HG02973 (cell line): Measurements from ENCODE around the gene PRC1.

ENCODE experiments used
- ATAC-seq: cut with Tn5 transposase; IDR thresholded peaks from one replicate; pipeline ENCODE4 v1.9.1; 2021; ENCODE audit warnings: moderate library complexity; ENCODE audit not compliant: unreplicated experiment

PRC1 gene

DNA sequence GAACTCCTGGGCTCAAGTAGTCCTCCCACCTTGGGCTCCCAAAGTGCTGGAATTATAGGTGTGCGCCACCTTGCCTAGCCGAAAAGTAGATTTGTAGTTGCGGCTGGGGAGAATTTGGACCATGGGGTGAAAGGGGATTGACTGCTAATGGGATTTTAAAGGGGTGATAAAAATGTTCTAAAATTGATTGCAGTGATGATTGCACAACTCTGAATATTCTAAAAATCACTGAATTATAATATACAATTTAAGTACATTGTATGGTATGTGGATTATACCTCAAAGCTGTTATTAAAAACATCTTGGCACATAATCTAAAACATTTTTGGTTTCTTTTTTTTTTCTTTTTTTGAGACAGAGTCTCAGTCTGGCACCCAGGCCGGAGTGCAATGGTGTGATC is 3.9 kb downstream of the PRC1 start:
- no peak for ATAC-seq

DNA sequence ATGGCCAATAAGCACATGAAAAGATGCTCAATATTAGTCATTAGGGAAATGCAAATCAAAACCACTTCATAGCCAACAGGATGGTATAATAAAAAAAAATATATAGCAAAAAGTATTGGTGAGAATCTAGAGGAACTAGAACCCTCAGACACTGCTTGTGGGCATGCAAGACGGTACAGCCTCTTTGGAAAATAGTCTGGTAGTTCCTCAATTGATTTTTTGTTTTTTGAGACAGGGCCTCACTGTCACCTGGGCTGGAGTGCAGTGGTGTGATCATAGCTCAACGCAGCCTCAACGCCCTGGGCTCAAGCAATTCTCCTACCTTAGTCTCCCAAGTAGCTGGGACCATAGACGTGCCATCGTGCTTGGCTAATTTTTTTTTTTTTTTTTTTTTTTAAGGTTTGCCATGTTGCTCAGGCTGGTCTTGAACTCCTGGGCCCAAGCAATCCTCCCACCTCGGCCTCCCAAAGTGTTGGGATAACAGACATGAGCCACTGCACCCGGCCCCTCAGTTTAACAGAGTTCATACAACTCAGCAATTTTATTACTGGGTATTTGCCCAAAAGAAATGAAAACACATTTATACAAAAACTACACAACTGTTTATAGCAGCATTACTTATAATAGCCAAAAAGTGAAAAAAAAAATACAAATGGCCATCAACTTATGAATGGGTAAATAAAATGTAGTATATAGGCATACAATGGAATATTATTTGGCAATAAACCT is 5.1 kb downstream of the PRC1 start:
- no peak for ATAC-seq

DNA sequence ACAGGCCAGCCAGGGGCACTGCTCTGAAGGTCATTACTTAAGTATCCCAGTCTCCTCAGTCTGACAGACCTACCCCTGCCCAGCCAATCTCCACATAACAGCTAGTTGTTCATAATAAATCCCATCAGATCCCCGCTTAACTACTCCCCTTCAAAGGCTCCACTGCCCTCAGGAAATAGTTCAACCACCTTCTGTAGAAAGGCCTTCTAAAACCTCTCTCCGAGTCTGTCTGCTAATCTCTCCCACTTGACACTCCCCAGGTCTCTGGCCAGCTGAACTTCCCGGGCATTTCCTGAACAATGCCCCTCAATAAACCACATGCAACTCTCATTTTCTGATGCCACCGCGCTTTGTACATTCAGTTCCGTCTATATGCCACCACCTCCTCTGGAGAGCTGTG is 6.0 kb downstream of the PRC1 start:
- ATAC-seq: no peak

DNA sequence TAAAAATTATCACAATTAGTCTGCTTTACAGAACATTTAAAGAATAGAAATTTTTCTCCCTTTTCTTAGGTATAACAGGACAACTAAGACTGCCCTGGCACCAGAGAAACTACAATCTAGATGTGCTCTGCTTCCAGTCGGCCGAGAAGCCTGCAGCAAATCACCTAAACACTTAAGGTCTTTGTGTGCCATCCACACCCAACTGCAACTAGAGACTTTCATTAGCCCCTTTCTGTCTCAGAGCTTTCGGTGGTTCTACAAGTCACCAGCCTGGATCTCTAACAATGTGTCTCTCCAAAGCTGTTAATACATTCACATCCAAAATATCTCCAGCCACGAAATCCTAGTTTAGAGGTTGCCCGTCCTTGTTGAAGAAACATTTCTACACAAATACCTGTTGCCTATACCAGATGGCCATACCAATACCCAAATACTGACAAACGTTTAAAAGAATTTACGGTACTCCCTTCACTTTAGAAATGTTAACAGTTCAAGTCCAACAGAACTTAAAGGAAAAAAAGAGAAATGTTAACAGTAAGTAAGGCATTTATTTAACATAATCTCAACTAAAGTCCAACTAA is 6.7 kb downstream of the PRC1 start:
- no peak for ATAC-seq

DNA sequence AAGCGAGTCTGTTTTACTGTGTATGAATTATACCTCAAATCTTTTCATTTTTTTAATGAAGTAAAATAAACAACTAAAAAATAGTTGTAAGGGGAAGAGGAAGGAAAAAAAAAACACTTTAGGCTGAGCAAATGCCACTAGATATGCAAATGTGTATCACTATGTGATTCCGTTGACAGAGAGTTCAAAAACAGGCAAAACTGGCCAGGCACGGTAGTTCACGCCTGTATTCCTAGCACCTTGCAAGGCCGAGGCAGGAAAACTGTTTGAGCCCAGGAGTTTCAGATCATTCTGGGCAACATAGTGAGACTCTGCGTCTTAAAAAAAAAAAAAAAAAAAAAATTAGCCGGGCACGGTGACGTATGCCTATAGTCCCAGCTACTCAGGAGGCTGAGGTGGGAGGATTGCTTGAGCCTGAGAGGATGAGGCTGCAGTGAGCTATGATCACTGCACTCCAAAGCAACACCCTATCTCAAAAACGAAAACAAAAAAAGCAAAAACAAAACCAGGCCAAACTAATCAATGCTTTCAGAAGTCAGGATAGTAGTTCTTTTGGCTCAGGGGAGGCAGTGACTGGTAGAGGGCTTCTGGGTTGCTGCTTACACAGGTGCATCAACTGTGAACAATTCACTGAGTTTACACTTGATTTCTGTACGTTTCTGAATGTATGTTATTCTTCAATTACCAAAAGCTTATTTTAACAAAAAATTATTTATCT is 7.4 kb downstream of the PRC1 start:
- ATAC-seq: peak; percentile 48

DNA sequence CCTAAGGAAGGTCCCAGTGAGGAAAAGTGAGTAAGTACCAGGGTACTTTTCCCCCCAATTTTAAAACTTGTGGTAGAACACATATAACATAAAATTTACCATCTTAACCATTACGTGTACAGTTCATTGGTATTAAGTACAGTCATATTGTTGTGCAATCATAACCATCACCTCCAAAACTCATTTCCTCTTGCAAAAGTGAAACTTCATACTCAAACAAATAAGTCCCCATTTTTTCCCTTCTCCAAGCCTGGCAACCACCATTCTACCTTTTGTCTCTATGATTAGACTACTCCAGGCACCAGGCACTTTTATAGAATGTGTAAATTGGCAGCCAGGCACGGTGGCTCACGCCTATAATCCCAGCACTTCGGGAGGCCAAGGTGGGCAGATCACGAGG is 12.2 kb downstream of the PRC1 start:
- no peak for ATAC-seq

DNA sequence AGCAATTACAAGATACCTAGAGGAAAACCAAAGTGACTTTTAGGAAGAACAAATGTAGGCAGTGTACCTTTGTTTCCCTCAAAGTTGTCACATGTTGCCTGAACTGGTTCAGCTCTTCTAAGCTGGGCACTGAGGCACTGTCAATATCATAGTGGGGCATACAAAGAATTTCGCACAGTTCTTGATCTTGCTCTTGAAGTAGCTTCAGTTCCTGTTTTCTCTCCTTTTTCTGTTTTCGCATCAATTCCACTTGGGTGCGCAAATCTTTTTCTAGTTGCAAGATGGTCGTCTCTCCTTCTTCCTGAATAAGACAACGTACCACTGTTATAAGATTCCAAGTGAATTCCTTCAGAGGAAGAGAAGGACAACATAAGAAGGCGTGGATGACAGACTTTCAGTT is 12.7 kb downstream of the PRC1 start:
- peak; percentile 76 for ATAC-seq

DNA sequence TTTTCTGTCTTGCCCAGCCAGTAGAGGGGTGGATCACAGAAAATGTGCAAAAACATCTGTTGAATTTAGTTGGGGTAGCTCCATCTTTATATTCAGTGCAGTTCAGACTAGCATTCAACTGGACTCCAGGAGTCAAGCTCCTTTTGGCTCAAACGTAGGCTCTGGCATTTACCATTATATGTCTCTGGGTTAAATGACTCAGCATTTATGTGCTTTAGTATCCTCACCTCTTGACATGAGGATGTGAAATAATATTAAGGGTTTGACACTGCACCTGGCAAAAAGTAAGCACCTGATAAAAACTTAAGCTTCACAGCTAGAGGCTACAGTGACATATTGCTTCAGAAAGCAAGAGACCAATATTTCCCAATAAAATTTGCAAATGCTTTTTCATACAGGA is 14.8 kb downstream of the PRC1 start:
- ATAC-seq: no peak

DNA sequence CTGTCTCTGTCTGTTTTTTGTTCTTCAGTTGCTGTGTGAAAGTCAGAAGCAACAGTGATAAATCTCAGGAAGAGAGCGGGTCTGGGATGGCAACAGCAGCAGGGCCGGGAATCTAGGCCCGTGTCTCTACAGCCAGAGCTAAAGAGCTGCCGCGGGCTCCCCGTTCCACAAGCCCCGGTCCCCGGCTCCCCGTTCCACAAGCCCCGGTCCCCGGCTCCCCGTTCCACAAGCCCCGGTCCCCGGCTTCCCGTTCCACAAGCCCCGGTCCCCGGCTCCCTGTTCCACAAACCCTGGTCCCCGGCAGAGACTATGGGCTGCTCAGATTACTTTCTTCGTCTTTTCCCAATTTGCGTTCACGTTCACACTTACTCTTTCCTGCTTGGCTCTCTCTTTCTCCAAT is 20.1 kb downstream of the PRC1 start:
- ATAC-seq: no peak

DNA sequence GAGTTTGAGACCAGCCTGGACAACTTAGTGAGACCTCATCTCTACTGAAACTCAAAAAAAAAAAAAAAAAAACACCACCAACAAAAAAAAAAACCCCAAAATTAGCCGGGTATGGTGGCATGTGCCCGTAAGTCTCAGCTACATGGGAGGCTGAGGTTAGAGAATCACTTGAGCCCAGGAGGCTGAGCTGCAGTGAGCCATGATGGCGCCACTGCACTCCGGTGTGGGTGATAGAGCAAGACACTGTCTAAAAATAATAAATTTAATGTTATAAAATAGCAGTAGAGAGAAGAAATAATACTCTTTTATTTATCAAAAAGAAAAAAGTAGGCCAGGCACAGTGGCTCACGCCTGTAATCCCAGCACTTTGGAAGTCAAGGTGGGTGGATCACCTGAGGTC is 22.2 kb downstream of the PRC1 start:
- ATAC-seq: no peak

DNA sequence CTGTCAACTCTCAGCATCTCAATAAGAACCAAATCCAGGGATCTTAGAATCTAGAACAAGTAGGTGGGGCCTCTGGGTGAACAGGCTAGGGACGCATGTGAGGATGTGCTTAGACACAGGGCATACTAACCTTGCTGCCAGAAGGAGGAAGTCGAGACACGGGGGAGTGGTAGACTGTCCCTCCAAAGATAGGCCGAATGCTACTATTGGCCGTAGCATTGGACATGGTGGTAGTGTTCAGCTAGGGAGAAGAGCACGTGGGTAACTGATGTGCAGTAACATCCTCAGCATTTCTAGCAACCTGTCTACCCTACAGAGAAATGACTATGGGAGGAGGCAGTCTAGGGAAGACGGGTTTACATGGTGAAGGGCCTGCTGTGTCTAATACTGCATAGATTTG is 24.1 kb downstream of the PRC1 start:
- ATAC-seq: no peak

DNA sequence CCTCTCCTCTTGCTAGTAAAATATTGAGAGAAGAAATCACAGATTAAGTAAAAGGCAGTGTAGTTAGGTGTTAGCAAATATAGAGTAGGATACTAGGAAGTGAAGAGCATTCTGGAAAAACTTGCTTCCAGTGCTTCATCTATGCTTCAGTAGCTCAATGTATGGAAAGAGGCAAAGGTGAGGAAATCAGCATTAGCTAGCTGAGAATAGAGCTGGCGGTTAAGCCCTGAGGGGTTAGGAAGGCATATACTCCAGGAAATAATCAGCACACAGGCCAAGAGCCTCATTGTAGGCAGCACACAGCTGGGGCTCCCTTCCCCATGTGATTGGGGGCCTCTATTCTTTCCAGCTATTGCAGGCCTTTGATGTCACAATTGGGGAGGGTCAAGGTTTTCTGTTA is 25.9 kb downstream of the PRC1 start:
- ATAC-seq: no peak

DNA sequence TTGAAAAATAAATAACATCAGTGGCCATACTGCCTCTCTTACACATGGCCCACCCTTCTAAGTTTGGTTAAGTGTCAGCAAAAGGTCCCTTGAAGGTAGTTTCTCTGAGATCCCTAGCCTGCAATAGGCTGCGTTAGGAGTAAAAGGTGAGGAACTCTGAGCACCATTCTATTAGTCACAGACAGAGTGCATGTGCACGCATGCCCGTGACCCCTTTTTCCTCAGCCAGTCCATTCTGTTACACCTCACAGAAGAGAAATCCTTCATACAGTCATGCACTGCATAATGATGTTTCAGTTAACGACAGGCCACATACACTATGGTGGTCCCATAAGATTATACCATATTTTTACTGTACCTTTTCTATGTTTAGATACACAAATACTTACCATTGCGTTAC is 27.1 kb downstream of the PRC1 start:
- ATAC-seq: no peak

DNA sequence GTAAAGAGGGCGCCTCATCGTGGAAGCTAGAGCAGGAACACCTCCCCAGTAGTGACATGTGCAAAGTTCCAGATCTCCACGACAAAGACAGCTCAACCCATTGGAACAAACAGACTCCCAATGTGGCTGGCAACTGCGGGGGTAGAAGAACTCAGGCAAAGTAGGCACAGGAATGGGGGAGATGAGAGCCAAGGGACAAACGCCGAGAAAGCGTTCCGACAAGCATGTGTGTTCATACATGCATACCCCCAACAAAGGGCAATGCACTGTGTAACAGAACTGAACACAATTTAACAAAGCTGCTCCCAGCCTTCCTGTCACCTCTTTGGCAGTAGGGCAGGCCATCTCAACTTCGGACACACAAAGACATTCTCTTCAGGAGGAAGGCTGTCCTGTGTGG is 28.1 kb downstream of the PRC1 start:
- ATAC-seq: no peak

DNA sequence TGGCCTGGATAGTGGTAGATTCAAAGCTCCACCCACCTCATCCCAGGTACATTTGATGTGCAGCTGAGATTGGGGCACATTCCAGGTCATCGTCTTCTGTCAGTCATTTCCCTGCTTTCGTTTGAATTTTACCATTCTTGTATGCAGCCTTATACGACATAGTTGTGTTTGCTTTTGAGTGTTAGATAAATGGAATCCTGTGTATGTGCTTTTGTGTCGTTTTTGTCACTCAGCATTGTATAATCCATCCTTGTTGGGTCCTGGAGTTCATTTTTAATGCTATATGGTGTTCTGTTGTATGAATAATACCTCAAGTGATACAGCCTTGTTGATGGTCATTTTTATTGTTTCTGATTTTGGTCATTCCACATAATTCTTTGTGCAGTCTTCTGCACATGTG is 32.3 kb downstream of the PRC1 start:
- ATAC-seq: no peak

DNA sequence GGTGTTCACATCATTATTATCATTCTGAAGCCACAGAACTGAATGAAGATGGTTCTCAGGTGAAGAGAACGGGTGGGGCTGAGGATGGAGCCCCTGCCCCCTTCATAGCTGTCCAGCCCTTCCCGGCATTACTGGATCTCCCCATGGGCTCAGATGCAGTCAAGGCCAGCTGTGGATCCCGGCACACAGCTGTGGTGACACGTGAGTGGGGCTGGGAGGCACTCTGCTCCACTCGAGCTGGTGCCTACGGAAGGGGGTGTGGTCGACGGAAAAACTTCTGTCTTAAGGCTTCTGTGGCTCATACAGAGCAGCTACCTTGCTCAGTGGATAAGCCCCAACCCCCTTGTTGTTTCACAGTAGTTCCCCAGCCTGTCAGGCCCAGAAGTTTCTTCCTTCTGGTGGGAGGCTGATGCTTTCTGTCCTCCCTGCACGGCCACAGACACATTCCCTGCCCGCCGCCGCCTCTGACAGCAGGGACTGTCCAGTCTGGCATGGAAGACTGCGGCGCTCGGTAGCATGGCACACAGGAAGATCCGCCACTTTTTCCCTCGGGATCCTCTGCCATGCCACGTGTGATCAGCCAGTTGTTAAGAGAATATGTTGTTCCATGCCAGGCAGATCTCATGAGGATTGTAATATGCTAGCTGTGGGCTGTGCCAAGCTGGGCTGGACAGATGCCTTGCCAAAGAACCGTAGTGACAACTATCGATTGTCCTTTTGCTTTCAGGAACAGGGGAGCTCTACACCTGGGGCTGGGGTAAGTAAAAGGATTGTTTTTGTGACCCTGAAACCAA is 33.8 kb downstream of the PRC1 start:
- no peak for ATAC-seq

DNA sequence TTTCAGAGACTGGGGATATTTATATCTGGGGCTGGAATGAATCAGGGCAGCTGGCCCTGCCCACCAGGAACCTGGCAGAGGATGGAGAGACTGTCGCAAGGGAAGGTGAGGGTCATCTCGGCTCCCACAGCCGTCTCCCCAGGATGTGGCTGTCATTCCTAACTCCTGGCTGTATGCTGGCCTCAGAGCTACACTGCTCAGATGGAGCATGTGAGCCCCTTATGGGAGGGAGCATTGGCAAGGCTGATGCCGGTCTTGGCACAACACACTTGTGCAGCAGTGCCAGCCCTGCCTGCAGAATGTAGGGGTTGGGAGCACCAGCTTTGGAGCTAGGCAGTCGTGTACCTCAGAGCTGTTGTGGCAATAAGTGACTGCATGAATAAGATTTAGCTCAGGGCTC is 34.4 kb downstream of the PRC1 start:
- ATAC-seq: no peak

DNA sequence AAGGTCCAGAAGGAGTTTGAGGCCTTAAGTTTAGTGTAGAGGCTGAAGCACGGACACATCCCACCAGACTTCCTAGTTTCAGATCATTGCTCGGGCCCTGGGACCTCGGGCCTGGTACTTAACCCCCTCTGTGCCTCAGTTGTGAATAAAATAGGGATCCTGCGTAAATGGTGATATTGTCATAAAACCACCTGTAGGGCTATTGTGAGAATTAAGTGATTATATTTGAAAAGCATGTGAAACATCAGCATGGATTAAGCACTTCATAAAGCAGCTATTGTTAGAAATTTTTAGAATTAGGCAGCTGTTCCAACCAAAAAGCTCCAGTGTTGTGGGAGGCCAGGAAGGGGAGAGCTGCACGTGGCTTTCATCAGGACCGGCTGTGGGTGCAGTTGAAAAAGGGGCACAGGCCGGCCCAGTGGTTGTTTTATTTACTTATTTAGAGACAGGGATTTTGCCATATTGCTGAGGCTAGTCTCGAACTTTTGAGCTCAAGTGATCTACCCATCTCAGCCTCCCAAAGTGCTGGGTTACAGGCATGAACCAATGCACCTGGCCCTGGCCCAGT is 35.2 kb downstream of the PRC1 start:
- ATAC-seq: no peak

DNA sequence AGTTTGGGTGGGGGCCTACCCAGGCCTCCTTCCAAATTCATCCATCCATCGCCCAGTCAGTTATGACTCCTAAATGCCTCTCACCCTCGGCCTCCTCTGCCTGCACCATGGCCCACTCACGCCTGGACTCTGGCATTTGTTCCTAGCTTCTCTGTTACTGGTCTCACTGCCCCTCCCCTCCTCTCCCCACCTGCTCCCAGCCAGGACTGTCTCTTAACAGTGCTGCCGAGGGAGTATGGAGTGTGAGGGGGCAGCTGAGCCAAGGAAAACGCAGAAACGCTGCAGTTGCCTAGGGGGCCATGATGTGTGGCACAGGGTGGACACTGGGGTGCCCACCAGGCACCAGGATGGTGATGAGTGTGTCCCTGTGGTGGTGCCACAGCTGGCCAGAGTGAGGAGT is 36.5 kb downstream of the PRC1 start:
- ATAC-seq: no peak

DNA sequence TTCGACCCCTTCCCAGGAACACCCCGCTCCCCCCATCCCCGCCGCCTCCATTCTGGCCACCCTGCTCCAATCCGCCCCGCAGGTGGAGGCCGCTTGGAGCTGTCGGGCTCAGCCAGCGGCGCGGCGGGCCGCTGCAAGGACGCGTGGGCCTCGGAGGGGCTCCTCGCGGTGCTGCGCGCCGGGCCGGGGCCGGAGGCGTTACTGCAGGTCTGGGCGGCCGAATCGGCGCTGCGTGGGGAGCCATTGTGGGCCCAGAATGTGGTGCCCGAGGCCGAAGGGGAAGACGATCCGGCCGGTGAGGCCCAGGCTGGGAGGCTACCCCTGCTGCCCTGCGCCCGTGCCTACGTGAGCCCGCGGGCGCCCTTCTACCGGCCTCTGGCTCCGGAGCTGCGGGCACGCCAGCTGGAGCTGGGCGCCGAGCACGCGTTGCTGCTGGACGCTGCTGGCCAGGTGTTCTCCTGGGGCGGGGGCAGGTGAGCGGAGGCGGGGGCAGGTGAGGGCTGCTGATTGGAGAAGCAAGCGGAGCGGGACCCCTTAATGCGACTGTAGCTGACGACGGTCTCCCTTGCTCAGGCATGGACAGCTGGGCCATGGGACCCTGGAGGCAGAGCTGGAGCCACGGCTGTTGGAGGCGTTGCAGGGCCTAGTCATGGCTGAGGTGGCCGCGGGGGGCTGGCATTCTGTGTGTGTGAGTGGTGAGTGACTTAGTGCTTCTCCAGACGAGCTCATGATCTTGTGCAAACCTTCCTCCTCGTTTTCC is 37.1 kb downstream of the PRC1 start:
- ATAC-seq: no peak
